HepG2 (cell line): Measurements from ENCODE around the gene TNFSF12. TPM values are rescaled to one million over a fixed set of nuclear protein-coding genes. Genes with fewer than 3 reads are reported as not detected.

Source experiments
- ATF1 ChIP-seq: IDR thresholded peaks from 2 replicates; pipeline ENCODE4 v1.6.1; 2016; ENCODE audit warnings: mild to moderate bottlenecking, control low read depth
- ATF5 ChIP-seq: sonication (generic); formaldehyde crosslinking; IDR thresholded peaks from 2 replicates; pipeline ENCODE4 v1.4.0; 2020; ENCODE audit warnings: mild to moderate bottlenecking, low read depth, missing genetic modification reagents
- CBX5 ChIP-seq: sonication (generic); formaldehyde crosslinking; IDR thresholded peaks from 2 replicates; pipeline ENCODE4 v1.4.0; 2020; ENCODE audit warnings: missing genetic modification reagents, borderline replicate concordance
- FOXK2 ChIP-seq: fragments of 450-650 bp; IDR thresholded peaks from 2 replicates; pipeline ENCODE4 v1.6.1; 2016
- HDAC1 ChIP-seq: sonication (generic); formaldehyde crosslinking; IDR thresholded peaks from 2 replicates; pipeline ENCODE4 v1.5.1; 2020; ENCODE audit warnings: mild to moderate bottlenecking, missing genetic modification reagents
- HNRNPH1 ChIP-seq: fragments of 200-400 bp; formaldehyde crosslinking; optimal IDR thresholded peaks from 2 replicates; pipeline ENCODE3; 2017; ENCODE audit warnings: mild to moderate bottlenecking, low read depth, low read length
- IKZF1 ChIP-seq: fragments of 450-650 bp; IDR thresholded peaks from 2 replicates; pipeline ENCODE4 v1.7.1; 2016
- KDM1A ChIP-seq: IDR thresholded peaks from 2 replicates; pipeline ENCODE4 v1.6.1; 2016; ENCODE audit warnings: missing compliant biosample characterization
- KDM5B ChIP-seq: sonication (generic); formaldehyde crosslinking; IDR thresholded peaks from 2 replicates; pipeline ENCODE4 v1.4.0; 2020; ENCODE audit warnings: missing genetic modification reagents, mild to moderate bottlenecking, borderline replicate concordance
- ONECUT2 ChIP-seq: sonication (generic); formaldehyde crosslinking; IDR thresholded peaks from 2 replicates; pipeline ENCODE4 v1.4.0; 2020; ENCODE audit warnings: missing genetic modification reagents
- PHB2 ChIP-seq: fragments of 450-650 bp; IDR thresholded peaks from 2 replicates; pipeline ENCODE4 v1.6.1; 2018; ENCODE audit not compliant: partially characterized antibody
- RFXANK ChIP-seq: IDR thresholded peaks from 2 replicates; pipeline ENCODE4 v1.6.1; 2016
- SRY ChIP-seq: sonication (generic); formaldehyde crosslinking; IDR thresholded peaks from 2 replicates; pipeline ENCODE4 v1.8.0; 2022; ENCODE audit warnings: mild to moderate bottlenecking, missing genetic modification reagents
- THAP11 ChIP-seq: IDR thresholded peaks from 2 replicates; pipeline ENCODE4 v1.6.1; 2016; ENCODE audit warnings: missing biosample characterization, missing genetic modification reagents
- ZBTB21 ChIP-seq: sonication (generic); formaldehyde crosslinking; IDR thresholded peaks from 2 replicates; pipeline ENCODE4 v1.4.0; 2020; ENCODE audit warnings: missing genetic modification reagents
- ZNF225 ChIP-seq: sonication (generic); formaldehyde crosslinking; IDR thresholded peaks from 2 replicates; pipeline ENCODE4 v1.4.0; 2020; ENCODE audit warnings: mild to moderate bottlenecking, missing genetic modification reagents
- ZNF317 ChIP-seq: sonication (generic); formaldehyde crosslinking; IDR thresholded peaks from 2 replicates; pipeline ENCODE4 v1.5.0; 2020; ENCODE audit warnings: mild to moderate bottlenecking, missing genetic modification reagents
- ZNF343 ChIP-seq: sonication (generic); formaldehyde crosslinking; IDR thresholded peaks from 2 replicates; pipeline ENCODE4 v1.4.0; 2020; ENCODE audit warnings: mild to moderate bottlenecking, missing genetic modification reagents
- ZNF549 ChIP-seq: sonication (generic); formaldehyde crosslinking; IDR thresholded peaks from 2 replicates; pipeline ENCODE4 v1.5.0; 2020; ENCODE audit warnings: missing genetic modification reagents
- ZNF577 ChIP-seq: sonication (generic); formaldehyde crosslinking; IDR thresholded peaks from 2 replicates; pipeline ENCODE4 v1.4.0; 2020; ENCODE audit warnings: mild to moderate bottlenecking, low read depth, missing genetic modification reagents, borderline replicate concordance
- ZNF703 ChIP-seq: sonication (generic); formaldehyde crosslinking; IDR thresholded peaks from 2 replicates; pipeline ENCODE4 v1.5.1; 2020; ENCODE audit warnings: missing genetic modification reagents, mild to moderate bottlenecking, moderate library complexity, borderline replicate concordance
- polyA plus RNA-seq, 8 experiments: library from polyadenylated mRNA; depleted of rRNA in 3 of 8; stranded (reverse) in 7 of 8; unstranded in 1 of 8; fragments of >200 nt; fragmentation: Illumina TruSeq in 4 of 8; extraction: Trizol in 4 of 8; gene quantifications; 2 replicates each; pipeline versions ENCODE4 v1.2.1 to v1.2.3, GENCODE V29; 2011 to 2016; ENCODE audit warnings: low read depth in 4 of 8, missing spikeins in 1 of 8, mixed read lengths in 1 of 8; ENCODE audit not compliant: insufficient read depth in 1 of 8
- total RNA-seq, 5 experiments: library from RNA; depleted of rRNA; stranded (reverse); fragments of >200 nt; fragmentation: Illumina TruSeq; extraction: Trizol; gene quantifications; 2 replicates each; pipeline ENCODE4 v1.2.3, GENCODE V29; 2016; ENCODE audit warnings: low read depth in 1 of 5
- TF ChIP-seq, protein P1 (sequence below): sonication (generic); formaldehyde crosslinking; IDR thresholded peaks from 2 replicates; pipeline ENCODE4 v1.5.0; 2020; ENCODE audit warnings: missing genetic modification reagents
- TF ChIP-seq, protein P2 (sequence below): sonication (generic); formaldehyde crosslinking; IDR thresholded peaks from 2 replicates; pipeline ENCODE4 v1.5.1; 2020; ENCODE audit warnings: missing genetic modification reagents, mild to moderate bottlenecking, borderline replicate concordance
- TF ChIP-seq, protein P3 (sequence below): sonication (generic); formaldehyde crosslinking; IDR thresholded peaks from 2 replicates; pipeline ENCODE4 v1.5.0; 2020; ENCODE audit warnings: mild to moderate bottlenecking, missing genetic modification reagents

The TNFSF12 gene
- total and polyA plus RNA-seq, 2 of the 13 experiments (the other 11 are each of a cell fraction or from before 2014, with no cell fraction given) = 0.93 to 7.2 TPM

GRCh38 chr17:7573324-7574080 lies 24.6 kb downstream of the TNFSF12 start (continued):
- TF ChIP-seq HDAC1 (CRISPR knock-in tag) = peak; percentile 83
- peak; percentile 58 for TF ChIP-seq KDM5B
- TF ChIP-seq, protein P1, sequence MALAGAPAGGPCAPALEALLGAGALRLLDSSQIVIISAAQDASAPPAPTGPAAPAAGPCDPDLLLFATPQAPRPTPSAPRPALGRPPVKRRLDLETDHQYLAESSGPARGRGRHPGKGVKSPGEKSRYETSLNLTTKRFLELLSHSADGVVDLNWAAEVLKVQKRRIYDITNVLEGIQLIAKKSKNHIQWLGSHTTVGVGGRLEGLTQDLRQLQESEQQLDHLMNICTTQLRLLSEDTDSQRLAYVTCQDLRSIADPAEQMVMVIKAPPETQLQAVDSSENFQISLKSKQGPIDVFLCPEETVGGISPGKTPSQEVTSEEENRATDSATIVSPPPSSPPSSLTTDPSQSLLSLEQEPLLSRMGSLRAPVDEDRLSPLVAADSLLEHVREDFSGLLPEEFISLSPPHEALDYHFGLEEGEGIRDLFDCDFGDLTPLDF = no peak
- TF ChIP-seq, protein P2, sequence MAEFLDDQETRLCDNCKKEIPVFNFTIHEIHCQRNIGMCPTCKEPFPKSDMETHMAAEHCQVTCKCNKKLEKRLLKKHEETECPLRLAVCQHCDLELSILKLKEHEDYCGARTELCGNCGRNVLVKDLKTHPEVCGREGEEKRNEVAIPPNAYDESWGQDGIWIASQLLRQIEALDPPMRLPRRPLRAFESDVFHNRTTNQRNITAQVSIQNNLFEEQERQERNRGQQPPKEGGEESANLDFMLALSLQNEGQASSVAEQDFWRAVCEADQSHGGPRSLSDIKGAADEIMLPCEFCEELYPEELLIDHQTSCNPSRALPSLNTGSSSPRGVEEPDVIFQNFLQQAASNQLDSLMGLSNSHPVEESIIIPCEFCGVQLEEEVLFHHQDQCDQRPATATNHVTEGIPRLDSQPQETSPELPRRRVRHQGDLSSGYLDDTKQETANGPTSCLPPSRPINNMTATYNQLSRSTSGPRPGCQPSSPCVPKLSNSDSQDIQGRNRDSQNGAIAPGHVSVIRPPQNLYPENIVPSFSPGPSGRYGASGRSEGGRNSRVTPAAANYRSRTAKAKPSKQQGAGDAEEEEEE (CRISPR knock-in tag) = peak; percentile 83; the same call in 1 of the 2 replicates
- no peak for TF ChIP-seq ZNF549 (CRISPR knock-in tag)
- no peak; the same call in 1 of the 2 replicates for TF ChIP-seq ATF1 (CRISPR knock-in tag)
- peak; percentile 35; the same call in 1 of the 2 replicates for TF ChIP-seq SRY
- TF ChIP-seq RFXANK (CRISPR knock-in tag) = no peak
- no peak for TF ChIP-seq ZNF703
- TF ChIP-seq ZBTB21 (CRISPR knock-in tag) = peak; percentile 15; the same call in 1 of the 2 replicates
- no peak for TF ChIP-seq ZNF317 (CRISPR knock-in tag)
- TF ChIP-seq KDM1A = no peak
- TF ChIP-seq, protein P3, sequence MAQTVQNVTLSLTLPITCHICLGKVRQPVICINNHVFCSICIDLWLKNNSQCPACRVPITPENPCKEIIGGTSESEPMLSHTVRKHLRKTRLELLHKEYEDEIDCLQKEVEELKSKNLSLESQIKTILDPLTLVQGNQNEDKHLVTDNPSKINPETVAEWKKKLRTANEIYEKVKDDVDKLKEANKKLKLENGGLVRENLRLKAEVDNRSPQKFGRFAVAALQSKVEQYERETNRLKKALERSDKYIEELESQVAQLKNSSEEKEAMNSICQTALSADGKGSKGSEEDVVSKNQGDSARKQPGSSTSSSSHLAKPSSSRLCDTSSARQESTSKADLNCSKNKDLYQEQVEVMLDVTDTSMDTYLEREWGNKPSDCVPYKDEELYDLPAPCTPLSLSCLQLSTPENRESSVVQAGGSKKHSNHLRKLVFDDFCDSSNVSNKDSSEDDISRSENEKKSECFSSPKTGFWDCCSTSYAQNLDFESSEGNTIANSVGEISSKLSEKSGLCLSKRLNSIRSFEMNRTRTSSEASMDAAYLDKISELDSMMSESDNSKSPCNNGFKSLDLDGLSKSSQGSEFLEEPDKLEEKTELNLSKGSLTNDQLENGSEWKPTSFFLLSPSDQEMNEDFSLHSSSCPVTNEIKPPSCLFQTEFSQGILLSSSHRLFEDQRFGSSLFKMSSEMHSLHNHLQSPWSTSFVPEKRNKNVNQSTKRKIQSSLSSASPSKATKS (CRISPR knock-in tag) = no peak
- peak; percentile 31; the same call in 1 of the 2 replicates for TF ChIP-seq CBX5 (CRISPR knock-in tag)
- no peak for TF ChIP-seq ATF5
- TF ChIP-seq PHB2 = no peak
- no peak for TF ChIP-seq ZNF577 (CRISPR knock-in tag)
- TF ChIP-seq HNRNPH1 = no peak
- no peak for TF ChIP-seq FOXK2
- no peak for TF ChIP-seq ONECUT2 (CRISPR knock-in tag)
- no peak for TF ChIP-seq IKZF1
- TF ChIP-seq ZNF343 (CRISPR knock-in tag) = no peak
- TF ChIP-seq THAP11 = peak; percentile 82
- TF ChIP-seq ZNF225 (CRISPR knock-in tag) = peak; percentile 23; the same call in 1 of the 2 replicates
